Activated naive CD8-positive, alpha-beta T cell treated with anti-CD3 and anti-CD28 coated beads for 36 hours (primary cell): ENCODE results near the gene ADAMTS1. TPM values are rescaled to one million over a fixed set of nuclear protein-coding genes. Genes with fewer than 3 reads are reported as not detected.

Experiments
- DNase-seq: peaks from one replicate; pipeline ENCODE4 v3.0.0; 2021
- H3K27ac Mint-ChIP-seq: one replicate; pipeline ENCODE4 v1.8.0; 2022; ENCODE audit warnings: mild to moderate bottlenecking, moderate library complexity, mixed read lengths
- H3K27me3 Mint-ChIP-seq: one replicate; pipeline ENCODE4 v1.8.0; 2022; ENCODE audit warnings: mild to moderate bottlenecking, mixed read lengths
- H3K36me3 Mint-ChIP-seq: one replicate; pipeline ENCODE4 v1.8.0; 2021; ENCODE audit warnings: mild to moderate bottlenecking, mixed read lengths
- H3K4me1 Mint-ChIP-seq: one replicate; pipeline ENCODE4 v1.8.0; 2021; ENCODE audit warnings: mixed read lengths
- H3K4me3 Mint-ChIP-seq: one replicate; pipeline ENCODE4 v1.8.0; 2022; ENCODE audit warnings: mild to moderate bottlenecking, moderate library complexity, mixed read lengths
- H3K9me3 Mint-ChIP-seq: one replicate; pipeline ENCODE4 v1.8.0; 2022; ENCODE audit warnings: mixed read lengths
- total RNA-seq, 2 experiments: library from RNA; stranded (reverse); gene quantifications; one replicate each; pipeline ENCODE4 v1.2.3, GENCODE V29; 2021

The ADAMTS1 gene
- total RNA-seq, 2 experiments from 2014 or later, result 0.06 TPM; not detected in 1

DNA sequence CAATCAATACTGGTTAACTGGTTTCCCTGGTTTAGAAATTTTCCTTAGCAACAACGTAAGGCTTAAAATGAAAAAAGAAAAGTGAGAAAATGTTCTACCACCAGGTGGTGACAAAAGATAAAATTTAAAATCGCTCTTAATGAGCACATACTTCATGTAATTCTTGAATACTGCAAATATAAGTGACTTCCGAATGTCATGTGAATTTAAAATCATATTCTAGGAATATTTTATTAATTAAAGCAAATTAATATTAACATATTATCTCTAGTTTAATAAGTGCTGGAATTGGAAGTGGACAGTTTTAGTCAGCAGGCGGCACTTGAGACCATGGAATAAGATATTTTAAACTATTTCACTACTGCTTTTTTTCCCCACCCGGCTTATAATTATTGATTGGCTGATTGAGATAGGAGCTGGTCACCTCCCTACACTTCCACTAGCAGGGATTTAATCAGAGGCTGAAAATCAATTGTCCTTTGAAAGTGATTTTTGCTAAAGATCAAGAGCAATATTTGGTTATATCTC is 5.0 kb upstream of the ADAMTS1 start:
- H3K36me3 Mint-ChIP-seq, result no peaks in the 10 kb centered on the region
- H3K27me3 Mint-ChIP-seq, result peaks cover 54% of the 10 kb centered on the region

DNA sequence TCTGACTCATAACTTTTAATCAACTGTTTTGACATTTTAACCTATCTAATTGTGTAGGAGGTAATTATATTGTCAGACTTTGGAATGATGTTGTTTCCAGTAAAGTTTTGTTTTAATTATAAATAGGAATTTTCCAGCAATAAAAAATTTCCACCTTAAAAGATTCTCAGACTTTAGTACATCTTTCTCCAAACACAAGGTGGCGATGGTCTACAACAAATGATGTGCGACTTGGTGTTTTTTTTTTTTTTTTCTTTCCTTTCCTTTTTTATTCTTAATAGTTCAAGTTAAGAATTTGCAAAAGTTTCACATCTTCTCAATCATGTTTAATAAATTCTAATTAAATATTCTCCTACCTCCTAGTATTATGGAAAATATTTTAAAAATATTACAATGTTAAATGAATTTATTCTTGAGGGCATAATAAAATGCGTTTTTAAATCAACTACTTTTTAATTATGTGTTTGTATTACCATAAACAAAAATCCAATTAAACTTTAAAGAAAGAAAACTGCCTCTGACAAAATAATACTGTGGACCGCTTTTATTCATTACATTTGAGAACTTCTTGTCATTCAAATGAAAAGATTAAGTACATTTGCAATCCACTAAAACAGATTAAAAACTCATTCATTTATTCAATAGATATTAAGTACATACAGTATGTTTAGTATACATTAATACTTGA is 4.4 kb upstream of the ADAMTS1 start:
- peaks cover 59% of the 10 kb centered on the region for H3K27me3 Mint-ChIP-seq
- DNase-seq, result no peak
- no peaks in the 10 kb centered on the region for H3K9me3 Mint-ChIP-seq
- peaks cover 17% of the 10 kb centered on the region for H3K4me1 Mint-ChIP-seq
- H3K27ac Mint-ChIP-seq, result no peak overlapping the region
- no peak overlapping the region for H3K4me3 Mint-ChIP-seq
- H3K36me3 Mint-ChIP-seq, result no peaks in the 10 kb centered on the region

More for the DNA sequence above, 5.0 kb upstream of the ADAMTS1 start:
- peaks cover 17% of the 10 kb centered on the region for H3K4me1 Mint-ChIP-seq
- no peak for DNase-seq
- H3K4me3 Mint-ChIP-seq, result no peak overlapping the region
- H3K9me3 Mint-ChIP-seq, result no peaks in the 10 kb centered on the region
- H3K27ac Mint-ChIP-seq, result no peak overlapping the region

DNA sequence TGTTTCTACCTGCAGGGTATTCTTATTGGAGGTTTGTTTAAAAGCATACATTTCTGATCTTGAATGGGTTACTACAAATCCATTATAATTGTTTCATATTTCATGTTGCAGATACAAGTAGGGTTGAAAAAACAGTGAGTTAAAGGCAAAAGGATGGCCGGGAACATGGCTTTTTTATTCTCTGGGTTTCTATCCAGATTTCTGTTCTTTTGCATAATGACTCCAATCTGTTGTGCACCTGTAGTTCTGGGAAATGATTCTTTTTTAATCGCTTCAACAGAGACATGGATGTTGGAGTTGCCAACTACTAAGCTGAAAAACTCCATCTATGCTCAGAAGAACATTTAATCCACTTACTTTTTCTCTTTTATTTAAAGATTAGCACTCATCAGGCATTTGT is 2.7 kb upstream of the ADAMTS1 start:
- peaks cover 27% of the 10 kb centered on the region for H3K4me1 Mint-ChIP-seq
- H3K4me3 Mint-ChIP-seq, result no peak overlapping the region
- peaks cover 74% of the 10 kb centered on the region for H3K27me3 Mint-ChIP-seq
- H3K27ac Mint-ChIP-seq, result no peak overlapping the region
- no peaks in the 10 kb centered on the region for H3K9me3 Mint-ChIP-seq
- H3K36me3 Mint-ChIP-seq, result no peaks in the 10 kb centered on the region
- DNase-seq, result no peak

DNA sequence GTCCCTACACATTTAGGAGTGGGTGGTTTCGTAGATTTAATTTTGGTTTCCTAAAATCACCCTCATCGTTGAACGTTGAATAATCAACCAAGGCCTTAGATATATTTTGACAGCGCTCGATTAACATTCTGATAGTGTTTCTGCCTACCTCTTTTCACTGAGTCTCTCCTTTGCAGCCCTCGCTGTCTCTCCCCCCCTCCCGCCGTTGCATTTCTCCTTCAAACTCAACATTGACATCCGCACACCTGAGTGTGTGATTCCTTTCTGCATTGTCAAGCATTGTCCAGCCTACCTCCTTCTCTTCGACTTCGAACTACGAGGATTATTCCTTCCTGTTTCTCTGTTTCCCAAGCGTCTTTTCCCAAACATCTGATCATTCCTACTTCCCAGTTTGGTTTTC is 1.8 kb upstream of the ADAMTS1 start:
- peaks cover 81% of the 10 kb centered on the region for H3K27me3 Mint-ChIP-seq
- no peaks in the 10 kb centered on the region for H3K36me3 Mint-ChIP-seq
- H3K27ac Mint-ChIP-seq, result no peak overlapping the region
- DNase-seq, result no peak
- H3K4me3 Mint-ChIP-seq, result peak overlapping the region; percentile 73
- peaks cover 1% of the 10 kb centered on the region for H3K9me3 Mint-ChIP-seq
- peaks cover 27% of the 10 kb centered on the region for H3K4me1 Mint-ChIP-seq

DNA sequence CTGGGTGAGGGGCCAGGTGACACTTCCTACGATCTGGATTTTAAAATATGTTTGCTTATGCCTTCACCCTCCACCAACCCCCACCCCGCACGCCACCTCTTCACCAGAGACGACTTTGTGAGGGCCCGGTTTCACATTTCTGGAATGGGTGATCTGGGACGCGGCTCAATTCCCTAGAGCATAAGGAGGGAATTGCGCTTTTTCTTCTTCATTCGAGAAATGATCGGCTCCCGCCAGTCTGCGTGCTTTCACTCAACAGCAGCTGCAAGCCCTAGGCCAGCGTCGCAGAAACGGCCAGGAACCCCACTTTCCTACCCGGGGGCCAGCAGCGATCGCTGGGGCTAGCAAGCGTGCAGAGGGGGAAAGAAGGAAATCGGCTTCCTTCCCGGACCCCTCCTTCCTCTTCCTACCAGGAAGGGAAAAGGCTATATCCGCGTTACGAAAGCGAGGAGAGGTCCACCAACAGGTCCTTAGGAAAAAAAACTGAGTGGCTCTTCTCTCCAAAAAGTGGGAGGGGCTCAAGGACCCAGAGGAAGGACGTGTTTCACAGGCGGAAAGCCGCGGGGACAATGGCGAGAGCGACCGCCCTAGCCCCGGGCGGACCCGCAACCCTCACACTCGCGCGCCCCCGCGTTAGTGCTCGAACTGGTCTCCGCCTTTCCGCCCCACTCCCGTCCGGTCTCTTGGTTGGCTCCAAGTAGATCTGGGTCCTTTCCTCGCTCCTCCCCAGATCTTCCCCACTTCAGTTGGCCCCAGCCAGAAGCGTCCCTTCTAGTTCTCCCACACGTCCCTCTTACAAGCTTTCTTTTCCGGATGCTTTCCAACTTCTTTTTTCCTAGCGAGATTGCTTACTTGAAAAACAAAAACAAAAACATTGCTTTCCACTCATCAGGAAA is 1.1 kb upstream of the ADAMTS1 start:
- Mint-ChIP-seq H3K27me3 (peaks cover 85% of the 10 kb centered on the region), H3K36me3 (no peaks in the 10 kb centered on the region), H3K9me3 (peaks cover 1% of the 10 kb centered on the region), H3K4me3 (peak overlapping the region; percentile 73), H3K4me1 (peaks cover 27% of the 10 kb centered on the region), H3K27ac (peak overlapping the region; percentile 28)
- peak; percentile 25 for DNase-seq

DNA sequence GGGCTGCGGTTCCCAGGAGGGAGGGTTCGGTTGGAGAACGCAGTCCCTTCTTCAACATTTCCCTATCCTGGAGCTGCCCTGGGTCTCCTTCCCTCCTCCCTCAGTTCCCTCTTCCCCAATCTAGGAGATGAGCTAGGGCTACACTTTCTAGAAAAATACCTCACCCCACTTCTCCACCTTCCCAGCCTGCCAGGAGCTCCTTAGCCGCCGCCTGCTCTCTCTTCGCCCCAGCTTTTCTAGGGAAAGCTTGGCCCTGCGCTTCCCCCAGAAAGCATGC is 488 bp upstream of the ADAMTS1 start:
- peaks cover 1% of the 10 kb centered on the region for H3K9me3 Mint-ChIP-seq
- H3K4me3 Mint-ChIP-seq, result peak overlapping the region; percentile 73
- H3K4me1 Mint-ChIP-seq, result peaks cover 27% of the 10 kb centered on the region
- peaks cover 83% of the 10 kb centered on the region for H3K27me3 Mint-ChIP-seq
- no peaks in the 10 kb centered on the region for H3K36me3 Mint-ChIP-seq
- H3K27ac Mint-ChIP-seq, result no peak overlapping the region
- no peak for DNase-seq

DNA sequence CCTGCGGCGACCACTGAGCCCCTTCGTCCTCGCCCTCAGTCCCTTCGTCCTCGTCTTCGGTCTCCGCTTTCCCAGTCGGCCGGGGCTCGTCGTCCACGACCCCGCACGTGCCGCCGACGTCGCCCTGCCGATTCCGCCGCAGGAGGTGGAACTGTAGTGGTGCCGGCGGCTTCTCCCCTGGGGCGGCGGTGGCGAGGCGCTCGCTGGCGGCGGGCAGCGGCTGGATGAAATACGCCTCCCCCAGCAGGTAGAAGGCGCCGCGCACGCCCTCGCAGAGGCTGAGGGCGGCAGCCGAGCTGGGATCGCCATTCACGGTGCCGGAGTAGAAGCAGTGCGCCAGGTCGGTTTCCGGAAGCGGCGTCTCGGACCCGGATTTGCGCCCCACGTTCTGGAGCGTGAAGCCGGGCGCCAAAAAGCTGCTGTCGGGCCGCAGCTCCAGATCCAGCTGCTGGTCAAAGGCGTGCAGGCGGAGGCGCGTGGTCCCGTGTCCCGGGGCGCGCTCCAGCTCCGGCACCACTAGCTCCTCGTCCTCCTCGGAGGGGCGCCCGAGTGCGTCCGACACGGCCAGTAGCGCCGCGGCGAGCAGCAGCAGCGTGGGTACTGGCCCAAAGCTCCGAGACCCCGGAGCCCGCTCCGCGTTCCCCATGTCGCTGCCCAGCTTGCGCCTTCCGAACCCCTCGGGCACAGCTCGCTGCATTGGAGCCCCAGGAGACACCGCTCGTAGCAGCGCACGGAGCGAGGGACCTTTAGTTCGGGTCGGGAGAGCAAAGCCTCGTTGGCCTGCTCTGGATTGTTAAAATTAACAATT is 747 bp downstream of the ADAMTS1 start:
- Mint-ChIP-seq H3K4me1 (peaks cover 27% of the 10 kb centered on the region), H3K36me3 (no peaks in the 10 kb centered on the region), H3K4me3 (peak overlapping the region; percentile 58), H3K27ac (no peak overlapping the region), H3K27me3 (peaks cover 91% of the 10 kb centered on the region), H3K9me3 (peaks cover 1% of the 10 kb centered on the region)
- peak; percentile 10 for DNase-seq

DNA sequence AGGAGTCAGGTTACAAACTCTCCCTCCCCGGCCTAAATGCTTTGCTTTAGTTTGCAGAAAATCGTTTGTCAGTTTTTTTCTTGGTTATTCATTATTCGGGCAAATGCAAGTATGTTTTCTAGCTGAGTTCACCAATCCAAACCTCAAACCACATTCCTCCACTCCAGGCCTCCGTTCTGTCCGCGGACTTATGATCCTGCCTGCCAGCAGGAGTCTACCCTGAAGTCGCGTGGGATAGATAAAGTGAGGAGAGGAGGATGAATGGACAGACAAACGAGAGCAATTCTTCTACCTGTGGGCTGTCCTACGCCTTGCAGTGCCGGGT is 1.3 kb downstream of the ADAMTS1 start:
- peaks cover 1% of the 10 kb centered on the region for H3K9me3 Mint-ChIP-seq
- H3K4me3 Mint-ChIP-seq, result peak overlapping the region; percentile 58
- no peak overlapping the region for H3K27ac Mint-ChIP-seq

DNA sequence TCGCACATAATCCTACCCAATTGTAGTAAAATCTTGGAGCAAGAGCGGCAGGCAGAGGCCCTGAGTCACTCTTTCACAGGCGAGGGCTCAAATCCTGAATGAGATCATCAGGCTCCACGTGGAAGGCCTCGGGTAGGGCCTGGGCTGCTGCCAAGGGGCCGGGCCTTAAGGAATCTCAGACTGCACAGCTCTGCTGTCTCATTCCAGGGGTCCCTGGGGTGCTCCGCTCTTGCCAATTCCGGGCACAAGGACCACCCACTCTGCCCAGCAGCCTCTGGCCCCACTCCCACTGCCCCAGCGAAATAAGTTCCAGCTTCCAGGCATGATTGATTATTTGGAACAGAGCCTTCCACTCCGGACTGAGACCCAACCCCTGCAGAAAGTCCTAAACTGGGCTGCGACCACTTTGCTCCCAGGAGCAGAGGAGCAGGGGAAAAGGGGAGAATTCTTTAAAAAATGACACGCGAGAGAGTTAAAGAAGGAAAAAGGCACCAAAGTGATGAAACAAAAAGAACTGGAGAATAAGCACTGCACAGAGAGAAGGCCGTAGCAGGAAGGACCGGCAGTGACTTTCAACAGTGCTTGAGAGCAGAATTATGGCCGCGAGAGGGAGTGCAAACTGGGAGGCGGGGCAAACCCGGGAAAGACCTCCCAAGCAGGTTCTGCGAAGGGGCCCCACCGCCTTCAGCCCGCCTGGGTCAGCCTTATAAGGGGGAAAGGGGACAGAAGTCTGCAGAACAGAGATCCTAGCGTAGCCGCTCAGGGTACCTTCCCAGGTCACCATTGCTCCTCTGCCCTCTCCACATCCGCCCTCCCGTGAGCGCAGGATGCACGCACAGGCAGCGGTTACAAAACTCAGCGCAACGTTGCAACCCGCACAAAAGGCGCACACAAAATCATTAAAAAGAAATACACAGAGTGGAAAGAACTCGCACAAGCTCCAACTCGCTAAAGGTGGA is 2.0 kb downstream of the ADAMTS1 start:
- H3K27me3 Mint-ChIP-seq, result peaks cover 83% of the 10 kb centered on the region
- H3K27ac Mint-ChIP-seq, result no peak overlapping the region
- peak; percentile 21 for DNase-seq
- H3K9me3 Mint-ChIP-seq, result peaks cover 1% of the 10 kb centered on the region
- peak overlapping the region; percentile 5 for H3K4me3 Mint-ChIP-seq
- no peaks in the 10 kb centered on the region for H3K36me3 Mint-ChIP-seq
- H3K4me1 Mint-ChIP-seq, result peaks cover 27% of the 10 kb centered on the region

More for the DNA sequence above, 1.3 kb downstream of the ADAMTS1 start:
- H3K27me3 Mint-ChIP-seq, result peaks cover 86% of the 10 kb centered on the region
- DNase-seq, result no peak
- no peaks in the 10 kb centered on the region for H3K36me3 Mint-ChIP-seq
- H3K4me1 Mint-ChIP-seq, result peaks cover 27% of the 10 kb centered on the region

DNA sequence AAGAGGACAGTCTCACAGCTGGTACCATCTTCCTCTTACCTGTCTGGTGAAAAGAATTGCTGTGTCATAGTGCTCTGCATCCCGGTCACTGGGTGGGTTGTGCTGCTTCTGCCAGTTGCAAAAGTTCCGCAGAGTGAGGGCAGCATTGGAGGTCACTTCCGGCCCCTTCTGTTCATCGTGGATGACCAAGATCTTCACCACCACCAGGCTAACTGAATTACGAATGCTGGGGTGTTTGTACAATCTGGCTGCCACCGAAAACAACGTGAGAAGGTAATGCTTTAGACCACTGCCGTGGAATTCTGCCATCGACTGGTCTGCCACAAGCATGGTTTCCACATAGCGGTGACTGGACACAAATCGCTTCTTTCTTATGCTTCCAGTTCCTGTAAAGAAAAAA is 2.9 kb downstream of the ADAMTS1 start:
- H3K27ac Mint-ChIP-seq, result no peak overlapping the region
- no peak overlapping the region for H3K4me3 Mint-ChIP-seq
- peaks cover 79% of the 10 kb centered on the region for H3K27me3 Mint-ChIP-seq

DNA sequence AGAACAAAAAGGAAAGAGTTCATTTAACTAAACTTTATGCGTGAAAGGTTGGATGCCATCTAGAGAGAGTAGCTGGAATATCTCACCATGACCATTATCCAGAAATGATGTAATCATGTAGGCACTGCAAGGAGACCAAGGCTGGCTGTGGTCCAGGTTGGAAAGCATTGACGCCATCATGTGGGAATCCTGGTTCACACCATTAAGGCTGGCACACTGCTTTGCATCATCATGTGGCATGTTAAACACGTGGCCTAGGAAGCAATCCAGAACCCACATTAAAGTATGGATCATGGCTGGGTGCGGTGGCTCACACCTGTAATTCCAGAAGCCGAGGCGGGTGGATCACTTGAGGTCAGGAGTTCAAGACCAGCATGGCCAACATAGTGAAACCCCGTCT is 4.3 kb downstream of the ADAMTS1 start:
- H3K27ac Mint-ChIP-seq, result no peak overlapping the region
- H3K4me3 Mint-ChIP-seq, result no peak overlapping the region
- no peak for DNase-seq
- H3K9me3 Mint-ChIP-seq, result peaks cover 1% of the 10 kb centered on the region
- no peaks in the 10 kb centered on the region for H3K36me3 Mint-ChIP-seq
- H3K27me3 Mint-ChIP-seq, result peaks cover 68% of the 10 kb centered on the region
- H3K4me1 Mint-ChIP-seq, result peaks cover 15% of the 10 kb centered on the region

More for the DNA sequence above, 2.9 kb downstream of the ADAMTS1 start:
- DNase-seq, result no peak
- peaks cover 26% of the 10 kb centered on the region for H3K4me1 Mint-ChIP-seq
- H3K36me3 Mint-ChIP-seq, result no peaks in the 10 kb centered on the region
- H3K9me3 Mint-ChIP-seq, result peaks cover 1% of the 10 kb centered on the region

DNA sequence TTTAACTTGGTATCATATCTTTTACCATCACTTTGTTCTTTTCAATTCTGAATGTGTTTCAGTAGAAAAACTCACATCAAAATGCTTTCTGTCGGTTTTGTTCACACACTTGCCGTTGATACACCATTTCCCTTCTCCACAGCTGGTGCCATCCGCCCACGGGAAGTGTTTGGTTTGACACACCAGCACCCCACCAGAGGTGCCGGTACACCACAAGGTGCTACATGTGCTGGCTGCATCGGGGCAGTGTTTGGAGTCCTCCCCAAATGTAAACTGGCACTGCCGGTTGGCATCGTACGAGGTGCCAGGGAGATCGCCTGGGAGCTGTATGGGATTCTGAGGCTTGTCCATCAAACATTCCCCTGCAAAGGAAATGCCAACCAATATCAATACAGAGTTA is 5.0 kb downstream of the ADAMTS1 start:
- no peaks in the 10 kb centered on the region for H3K36me3 Mint-ChIP-seq
- peak; percentile 11 for DNase-seq
- H3K9me3 Mint-ChIP-seq, result peaks cover 1% of the 10 kb centered on the region
- no peak overlapping the region for H3K4me3 Mint-ChIP-seq
- H3K27me3 Mint-ChIP-seq, result peaks cover 61% of the 10 kb centered on the region
- peaks cover 13% of the 10 kb centered on the region for H3K4me1 Mint-ChIP-seq
- no peak overlapping the region for H3K27ac Mint-ChIP-seq

DNA sequence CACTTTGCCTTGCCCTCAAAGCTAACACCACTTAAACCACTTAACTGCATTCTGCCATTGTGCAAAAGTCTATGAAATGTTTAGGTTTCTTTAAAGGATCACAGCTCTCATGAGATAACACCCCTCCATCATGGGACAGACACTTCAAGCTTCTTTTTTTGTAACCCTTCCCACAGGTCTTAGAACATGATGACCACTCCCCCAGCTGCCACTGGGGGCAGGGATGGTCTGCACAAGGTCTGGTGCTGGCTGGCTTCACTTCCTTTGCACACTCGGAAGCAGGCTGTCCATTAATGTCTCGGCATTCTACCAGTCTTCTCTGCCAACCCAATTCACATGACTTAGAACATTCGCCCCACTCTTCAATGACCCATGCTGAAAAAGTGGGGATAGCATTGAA is 7.7 kb downstream of the ADAMTS1 start:
- peaks cover 1% of the 10 kb centered on the region for H3K9me3 Mint-ChIP-seq
- no peak overlapping the region for H3K4me3 Mint-ChIP-seq
- H3K4me1 Mint-ChIP-seq, result peaks cover 6% of the 10 kb centered on the region
- peaks cover 43% of the 10 kb centered on the region for H3K27me3 Mint-ChIP-seq
- H3K36me3 Mint-ChIP-seq, result no peaks in the 10 kb centered on the region
- DNase-seq, result no peak
- no peak overlapping the region for H3K27ac Mint-ChIP-seq

DNA sequence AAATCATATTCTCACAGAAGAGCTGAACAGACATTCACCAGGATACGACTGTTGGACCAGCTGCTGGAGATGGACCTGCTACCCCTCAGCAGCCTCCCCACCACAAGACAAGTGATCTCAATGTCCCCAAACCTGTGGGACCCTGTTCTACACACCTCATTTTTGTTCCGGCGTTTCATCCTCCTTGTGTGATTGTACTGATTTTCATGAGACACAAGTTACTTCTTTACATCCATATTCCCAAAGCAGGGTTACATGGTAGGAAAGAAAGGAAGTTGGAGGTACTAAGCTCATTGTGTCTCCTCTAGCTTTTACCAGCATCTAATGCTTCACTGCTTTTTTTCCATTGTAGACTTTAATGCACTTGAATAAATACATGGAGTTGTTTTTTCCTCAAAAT is 8.7 kb downstream of the ADAMTS1 start:
- Mint-ChIP-seq H3K27me3 (peaks cover 35% of the 10 kb centered on the region), H3K36me3 (no peaks in the 10 kb centered on the region), H3K9me3 (no peaks in the 10 kb centered on the region), H3K27ac (no peak overlapping the region), H3K4me3 (no peak overlapping the region), H3K4me1 (peaks cover 6% of the 10 kb centered on the region)
- DNase-seq, result no peak
